B cell (primary cell): Measurements from ENCODE around the gene FYB2. TPM values are rescaled to one million over a fixed set of nuclear protein-coding genes. Genes with fewer than 3 reads are reported as not detected.

Experiments
- ATAC-seq: fragments of 200-7000 bp; cut with Tn5 transposase; one replicate; pipeline ENCODE4 v1.10.0; 2021; ENCODE audit warnings: low read depth, mild to moderate bottlenecking, moderate number of reproducible peaks, moderate library complexity
- CTCF ChIA-PET: fragments of 350-600 bp; sonication (Branson Sonifier 250); formaldehyde crosslinking; loops from one replicate; lab custom pipeline; 2021; ENCODE audit warnings: antibody characterized with exemption, inconsistent platforms; lab: Charles Lee
- POLR2A ChIA-PET: fragments of 350-600 bp; sonication (Branson Sonifier 250); formaldehyde crosslinking; loops from one replicate; lab custom pipeline; 2021; ENCODE audit warnings: antibody characterized with exemption; lab: Charles Lee
- DNase-seq: peaks from one replicate; pipeline ENCODE4 v3.0.0; 2013
- H2AFZ ChIP-seq: 2 replicates; pipeline ENCODE4 v1.6.1; 2012; ENCODE audit warnings: mild to moderate bottlenecking, low read depth, low read length; ENCODE audit not compliant: insufficient read depth, poor library complexity, severe bottlenecking
- H3K27ac ChIP-seq, 2 donors: 1 replicate in 1 of 2; 2 replicates in 1 of 2; pipeline ENCODE4 v1.5.1; 2012 to 2013; ENCODE audit warnings: low read length in 2 of 2, mild to moderate bottlenecking in 2 of 2, moderate library complexity in 1 of 2
- H3K27me3 ChIP-seq, 4 experiments: fragments of 200-600 bp in 1 of 4; sonication (generic) in 1 of 4; replicated peaks in 1 of 4; 1 replicate in 2 of 4; 2 replicates in 2 of 4; pipeline versions ENCODE4 v1.6.1 to v1.7.0; 2013 to 2016; ENCODE audit warnings: low read length in 3 of 4, mild to moderate bottlenecking in 2 of 4, mixed read lengths in 1 of 4, moderate library complexity in 1 of 4; ENCODE audit not compliant: insufficient read depth in 4 of 4, control insufficient read depth in 3 of 4; ENCODE audit errors: control extremely low read depth in 1 of 4
- H3K36me3 ChIP-seq, 2 experiments: replicated peaks in 1 of 2; 1 replicate in 1 of 2; 2 replicates in 1 of 2; pipeline versions ENCODE4 v1.6.1 to v1.7.1; 2013; ENCODE audit warnings: low read length in 1 of 2; ENCODE audit not compliant: insufficient read depth in 2 of 2, control insufficient read depth in 1 of 2; ENCODE audit errors: control extremely low read depth in 1 of 2, extremely low read depth in 1 of 2
- H3K4me1 ChIP-seq, 2 donors: fragments of 200-600 bp in 1 of 2; sonication (generic) in 1 of 2; 1 replicate in 1 of 2; 2 replicates in 1 of 2; pipeline versions ENCODE4 v1.5.1 to v1.6.1; 2013 to 2017; ENCODE audit warnings: low read length in 2 of 2; ENCODE audit not compliant: control insufficient read depth in 2 of 2, insufficient read depth in 2 of 2
- H3K4me2 ChIP-seq: replicated peaks from 2 replicates; pipeline ENCODE3; 2012; ENCODE audit warnings: mild to moderate bottlenecking, low read depth, low read length; ENCODE audit not compliant: poor library complexity, severe bottlenecking
- H3K4me3 ChIP-seq, 5 experiments: fragments of 200-600 bp in 1 of 5; sonication (generic) in 1 of 5; 1 replicate in 3 of 5; 2 replicates in 2 of 5; pipeline versions ENCODE4 v1.5.1 to v1.7.0; 2011 to 2016; ENCODE audit warnings: low read length in 4 of 5, mild to moderate bottlenecking in 4 of 5, low read depth in 2 of 5, control low read depth in 1 of 5, moderate library complexity in 1 of 5; ENCODE audit not compliant: insufficient read depth in 1 of 5; ENCODE audit errors: control extremely low read depth in 1 of 5, extremely low read depth in 1 of 5
- H3K79me2 ChIP-seq: fragments of 200-600 bp; sonication (generic); one replicate; pipeline ENCODE4 v1.6.0; 2016; ENCODE audit warnings: low read length; ENCODE audit not compliant: control insufficient read depth, insufficient read depth
- H3K9ac ChIP-seq: fragments of 200-600 bp; sonication (generic); 2 replicates; pipeline ENCODE4 v1.6.1; 2017; ENCODE audit warnings: mild to moderate bottlenecking, low read length, moderate library complexity
- H3K9me3 ChIP-seq, 3 donors: one replicate each; pipeline versions ENCODE4 v1.6.1 to v1.7.1; 2013; ENCODE audit warnings: low read length in 2 of 3; ENCODE audit not compliant: control insufficient read depth in 2 of 3, insufficient read depth in 1 of 3; ENCODE audit errors: control extremely low read depth in 1 of 3
- H4K20me1 ChIP-seq: 2 replicates; pipeline ENCODE4 v1.6.0; 2012; ENCODE audit warnings: mild to moderate bottlenecking, low read length; ENCODE audit not compliant: insufficient read depth, control insufficient read depth, poor library complexity, severe bottlenecking
- H3K27ac Mint-ChIP-seq: one replicate; pipeline ENCODE4 v1.8.0; 2021; ENCODE audit warnings: mixed read lengths
- H3K27me3 Mint-ChIP-seq: one replicate; pipeline ENCODE4 v1.8.0; 2021; ENCODE audit warnings: mixed read lengths
- H3K4me1 Mint-ChIP-seq: one replicate; pipeline ENCODE4 v1.8.0; 2021; ENCODE audit warnings: mixed read lengths
- H3K4me3 Mint-ChIP-seq: one replicate; pipeline ENCODE4 v1.8.0; 2021; ENCODE audit warnings: mixed read lengths
- H3K9me3 Mint-ChIP-seq: one replicate; pipeline ENCODE4 v1.8.0; 2022; ENCODE audit warnings: mixed read lengths; ENCODE audit not compliant: insufficient read depth
- EZH2 ChIP-seq: IDR thresholded peaks from 2 replicates; pipeline ENCODE4 v1.6.1; 2012; ENCODE audit warnings: borderline replicate concordance, low read depth, mild to moderate bottlenecking, moderate library complexity, low read length; ENCODE audit not compliant: insufficient read depth, poor library complexity, severe bottlenecking
- WGBS: methylation state at CpG from one replicate; pipeline ENCODE4 v1.1.5; 2013; ENCODE audit warnings: missing lambda C conversion rate; ENCODE audit not compliant: insufficient coverage; 5-methylcytosine and 5-hydroxymethylcytosine counted together
- intact Hi-C: fragments of 100-400 bp; cut with micrococcal nuclease; formaldehyde crosslinking; loops from one replicate; pipeline ENCODE4 v1.10.0; 2022
- polyA plus RNA-seq: library from polyadenylated mRNA; depleted of rRNA; stranded (reverse); fragments of >200 nt; gene quantifications from 2 replicates; pipeline ENCODE4 v1.2.3, GENCODE V29; 2012
- total RNA-seq, 2 donors: library from RNA; stranded (reverse); fragments of 120-200 nt in 1 of 2; gene quantifications; 1 replicate in 1 of 2; 2 replicates in 1 of 2; pipeline versions ENCODE4 v1.2.3 to v1.2.4, GENCODE V29; 2013 to 2022
- TF ChIP-seq, protein P1 (sequence below): fragments of 200-600 bp; IDR thresholded peaks from one replicate; pipeline ENCODE4 v1.8.0; 2022; ENCODE audit warnings: antibody characterized with exemption, mild to moderate bottlenecking

Gene FYB2
- total and polyA plus RNA-seq, 2 donors (not counting 1 experiment from before 2014, with no cell fraction given) = not detected

DNA sequence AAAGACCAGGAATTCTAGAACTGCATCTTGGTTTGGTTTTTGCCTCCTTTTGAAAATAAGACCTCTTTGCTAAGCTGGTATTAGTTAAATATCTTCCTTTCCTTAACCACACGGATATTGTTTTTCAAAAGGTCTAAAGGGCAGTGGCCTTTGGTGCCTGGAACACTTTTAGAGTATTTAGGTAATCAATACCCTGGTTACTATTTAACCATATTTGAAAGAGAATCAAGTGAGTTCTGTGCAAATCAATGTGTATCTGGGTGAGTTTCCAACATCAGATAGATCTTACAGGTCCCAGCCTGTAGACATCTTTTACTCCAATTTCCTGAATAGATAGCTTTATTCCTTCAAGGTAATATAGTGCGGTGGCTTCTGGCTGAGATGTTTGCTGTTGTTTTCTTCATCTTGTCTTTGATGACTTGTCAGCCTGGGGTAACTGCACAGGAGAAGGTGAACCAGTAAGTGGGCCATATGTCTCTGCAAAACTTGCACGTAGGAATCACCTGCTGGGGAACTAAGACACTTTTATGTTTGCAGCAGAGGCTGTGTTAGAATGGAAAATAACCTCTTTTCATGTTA is 35.4 kb upstream of the FYB2 start, which contains the start of gene C8A:
C8A (plus strand) TSS at position 277 of the 579 bp plus-strand sequence; CDS start at position 382, 105 bp downstream.
- ChIA-PET POLR2A (no interaction called here), CTCF (no interaction called here)
- WGBS = no CpG with 5 or more reads among the region's 3 CpGs
- H2AFZ ChIP-seq = no peak within 1 kb of the TSS
- no peaks in the 10 kb centered on the region for H3K4me1 ChIP-seq
- peaks cover 20% of the 10 kb centered on the region for H3K27me3 Mint-ChIP-seq
- no peaks in the 10 kb centered on the region for H3K9me3 ChIP-seq
- no peaks in the 10 kb centered on the region for H3K36me3 ChIP-seq
- intact Hi-C loops = no loop called here
- H3K4me3 Mint-ChIP-seq = no peak within 1 kb of the TSS
- H3K9me3 Mint-ChIP-seq = no peaks in the 10 kb centered on the region
- no peaks in the 10 kb centered on the region for H4K20me1 ChIP-seq
- H3K4me2 ChIP-seq = no peak within 1 kb of the TSS
- H3K27ac ChIP-seq = no peak within 1 kb of the TSS
- no peak within 1 kb of the TSS for H3K27ac Mint-ChIP-seq
- no peaks in the 10 kb centered on the region for H3K4me1 Mint-ChIP-seq
- no peak for DNase-seq
- no peak within 1 kb of the TSS for H3K9ac ChIP-seq
- ATAC-seq = no peak
- H3K4me3 ChIP-seq = no peak within 1 kb of the TSS
- no peaks in the 10 kb centered on the region for H3K79me2 ChIP-seq
- H3K27me3 ChIP-seq = peaks cover 0 to 3% (median 0%) of the 10 kb centered on the region in 4 experiments
- no peak for TF ChIP-seq EZH2
- TF ChIP-seq, protein P1, sequence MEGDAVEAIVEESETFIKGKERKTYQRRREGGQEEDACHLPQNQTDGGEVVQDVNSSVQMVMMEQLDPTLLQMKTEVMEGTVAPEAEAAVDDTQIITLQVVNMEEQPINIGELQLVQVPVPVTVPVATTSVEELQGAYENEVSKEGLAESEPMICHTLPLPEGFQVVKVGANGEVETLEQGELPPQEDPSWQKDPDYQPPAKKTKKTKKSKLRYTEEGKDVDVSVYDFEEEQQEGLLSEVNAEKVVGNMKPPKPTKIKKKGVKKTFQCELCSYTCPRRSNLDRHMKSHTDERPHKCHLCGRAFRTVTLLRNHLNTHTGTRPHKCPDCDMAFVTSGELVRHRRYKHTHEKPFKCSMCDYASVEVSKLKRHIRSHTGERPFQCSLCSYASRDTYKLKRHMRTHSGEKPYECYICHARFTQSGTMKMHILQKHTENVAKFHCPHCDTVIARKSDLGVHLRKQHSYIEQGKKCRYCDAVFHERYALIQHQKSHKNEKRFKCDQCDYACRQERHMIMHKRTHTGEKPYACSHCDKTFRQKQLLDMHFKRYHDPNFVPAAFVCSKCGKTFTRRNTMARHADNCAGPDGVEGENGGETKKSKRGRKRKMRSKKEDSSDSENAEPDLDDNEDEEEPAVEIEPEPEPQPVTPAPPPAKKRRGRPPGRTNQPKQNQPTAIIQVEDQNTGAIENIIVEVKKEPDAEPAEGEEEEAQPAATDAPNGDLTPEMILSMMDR = no peak

DNA sequence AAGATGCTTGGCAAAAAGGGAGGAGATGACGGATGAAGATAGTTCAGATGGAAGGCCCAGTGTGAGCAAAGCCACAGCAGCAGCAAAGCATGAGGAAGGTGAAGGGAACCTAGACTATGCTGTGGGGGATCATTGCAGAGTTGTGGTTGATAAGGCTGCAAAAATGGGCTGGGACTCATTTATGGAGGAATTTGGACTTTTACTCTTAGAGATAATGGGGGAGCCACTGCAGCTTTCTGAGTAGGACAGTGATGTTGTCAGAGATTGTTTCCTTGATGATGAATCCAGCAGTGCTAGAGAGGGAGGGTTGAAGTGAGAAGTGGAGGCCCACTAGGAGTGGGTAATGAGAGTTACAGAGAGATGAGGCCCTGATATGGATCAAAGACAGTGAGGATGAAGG is 33.3 kb upstream of the FYB2 start:
- no peaks in the 10 kb centered on the region for H3K9me3 ChIP-seq
- no peak for TF ChIP-seq EZH2
- TF ChIP-seq, protein P1 = no peak
- Mint-ChIP-seq H3K27ac (no peak overlapping the region), H3K4me1 (no peaks in the 10 kb centered on the region), H3K27me3 (peaks cover 17% of the 10 kb centered on the region), H3K9me3 (no peaks in the 10 kb centered on the region), H3K4me3 (no peak overlapping the region)
- no peaks in the 10 kb centered on the region for H3K4me1 ChIP-seq
- H3K4me3 ChIP-seq = no peak overlapping the region
- ATAC-seq (no peak), DNase-seq (no peak)
- WGBS = 100% methylated on average over 1 of the region's 1 CpG
- H3K4me2 ChIP-seq = no peak overlapping the region
- POLR2A ChIA-PET = no interaction called here
- no peak overlapping the region for H3K9ac ChIP-seq
- H3K36me3 ChIP-seq = no peaks in the 10 kb centered on the region
- no peaks in the 10 kb centered on the region for H3K79me2 ChIP-seq
- no peak overlapping the region for H2AFZ ChIP-seq
- no peak overlapping the region for H3K27ac ChIP-seq
- peaks cover 0 to 3% (median 0%) of the 10 kb centered on the region in 4 experiments for H3K27me3 ChIP-seq
- no peaks in the 10 kb centered on the region for H4K20me1 ChIP-seq
- CTCF ChIA-PET = no interaction called here
- intact Hi-C loops = no loop called here
